SK-N-SH (cell line): ENCODE data around the gene ANKRD10. TPM values are rescaled to one million over a fixed set of nuclear protein-coding genes. Genes with fewer than 3 reads are reported as not detected.

ENCODE experiments used
- CTCF ChIA-PET: fragments of 300-600, 350-600 bp; formaldehyde crosslinking; extraction: SDS; loops from one replicate; lab custom pipeline; 2021; lab: Yijun Ruan, JAX
- POLR2A ChIA-PET: fragments of 350-600 bp; sonication (Branson Sonifier 250); formaldehyde crosslinking; extraction: SDS; loops from one replicate; lab custom pipeline; 2020; ENCODE audit warnings: antibody characterized with exemption, inconsistent platforms; lab: Yijun Ruan, JAX
- DNase-seq: peaks from one replicate; pipeline ENCODE4 v3.0.0; 2012
- H2AFZ ChIP-seq: fragments of 200-600 bp; sonication (generic); 2 replicates; pipeline ENCODE4 v1.8.1; 2016; ENCODE audit warnings: antibody characterized with exemption, mild to moderate bottlenecking, low read depth
- H3F3A ChIP-seq: fragments of 200-600 bp; sonication (generic); replicated peaks from 2 replicates; pipeline ENCODE3; 2016; ENCODE audit warnings: antibody characterized with exemption, mild to moderate bottlenecking; ENCODE audit not compliant: insufficient read depth
- H3K27ac ChIP-seq, 2 experiments: fragments of 200-500 bp in 1 of 2; fragments of 200-600 bp in 1 of 2; sonication (Bioruptor generic) in 1 of 2; sonication (generic), shearing (Covaris generic) in 1 of 2; 2 replicates each; pipeline versions ENCODE4 v1.5.1 to v1.6.1; 2014 to 2016; ENCODE audit warnings: low read depth in 2 of 2, inconsistent platforms in 1 of 2, low read length in 1 of 2, mild to moderate bottlenecking in 1 of 2, mixed read lengths in 1 of 2
- H3K27me3 ChIP-seq: fragments of 200-600 bp; sonication (generic), shearing (Covaris generic); 2 replicates; pipeline ENCODE4 v1.6.1; 2016; ENCODE audit warnings: mixed run types; ENCODE audit not compliant: insufficient read depth
- H3K36me3 ChIP-seq, 2 experiments: fragments of 200-500 bp in 1 of 2; fragments of 200-600 bp in 1 of 2; sonication (Bioruptor generic) in 1 of 2; sonication (generic) in 1 of 2; replicated peaks in 1 of 2; 2 replicates each; pipeline versions ENCODE3 to v1.5.1; 2014 to 2016; ENCODE audit warnings: low read length in 1 of 2, mild to moderate bottlenecking in 1 of 2; ENCODE audit not compliant: insufficient read depth in 2 of 2, control insufficient read depth in 1 of 2
- H3K4me1 ChIP-seq, 2 experiments: fragments of 200-500 bp in 1 of 2; fragments of 200-600 bp in 1 of 2; sonication (Bioruptor generic) in 1 of 2; sonication (generic), shearing (Covaris generic) in 1 of 2; 2 replicates each; pipeline versions ENCODE4 v1.5.1 to v1.6.1; 2014 to 2016; ENCODE audit warnings: low read depth in 1 of 2, low read length in 1 of 2, mixed run types in 1 of 2; ENCODE audit not compliant: insufficient read depth in 2 of 2, control insufficient read depth in 1 of 2
- H3K4me2 ChIP-seq: fragments of 200-600 bp; sonication (generic), shearing (Covaris generic); 2 replicates; pipeline ENCODE4 v1.6.1; 2017; ENCODE audit warnings: mixed run types
- H3K4me3 ChIP-seq, 2 experiments: fragments of 200-500 bp in 1 of 2; fragments of 200-600 bp in 1 of 2; sonication (Bioruptor generic) in 1 of 2; sonication (generic), shearing (Covaris generic) in 1 of 2; 2 replicates each; pipeline versions ENCODE4 v1.5.1 to v1.8.1; 2014 to 2016; ENCODE audit warnings: low read depth in 2 of 2, inconsistent platforms in 1 of 2, low read length in 1 of 2, mild to moderate bottlenecking in 1 of 2, mixed read lengths in 1 of 2, moderate library complexity in 1 of 2
- H3K79me2 ChIP-seq: fragments of 200-600 bp; sonication (generic); 2 replicates; pipeline ENCODE4 v1.8.1; 2017; ENCODE audit warnings: mild to moderate bottlenecking; ENCODE audit not compliant: insufficient read depth
- H3K9ac ChIP-seq: fragments of 200-600 bp; sonication (generic); 2 replicates; pipeline ENCODE4 v1.6.1; 2017; ENCODE audit warnings: mixed run types
- H3K9me2 ChIP-seq: fragments of 200-600 bp; sonication (generic); 2 replicates; pipeline ENCODE4 v1.6.1; 2017; ENCODE audit warnings: mixed run types
- H3K9me3 ChIP-seq: fragments of 200-600 bp; sonication (generic); 2 replicates; pipeline ENCODE4 v1.6.1; 2017; ENCODE audit warnings: mixed run types, mild to moderate bottlenecking, moderate library complexity
- H4K20me1 ChIP-seq: fragments of 200-600 bp; sonication (generic); 2 replicates; pipeline ENCODE4 v1.6.1; 2017; ENCODE audit warnings: mild to moderate bottlenecking, mixed run types; ENCODE audit not compliant: insufficient read depth
- JUND ChIP-seq: IDR thresholded peaks from 2 replicates; pipeline ENCODE4 v1.4.0; 2012
- RCOR1 ChIP-seq: fragments of 150-350 bp; IDR thresholded peaks from 2 replicates; pipeline ENCODE4 v1.6.1; 2017; ENCODE audit warnings: antibody characterized with exemption, low read length
- RXRA ChIP-seq: IDR thresholded peaks from 2 replicates; pipeline ENCODE4 v1.4.0; 2012; ENCODE audit warnings: low read depth, mild to moderate bottlenecking, borderline replicate concordance
- SIN3A ChIP-seq: IDR thresholded peaks from 2 replicates; pipeline ENCODE4 v1.6.1; 2012; ENCODE audit warnings: low read depth, mild to moderate bottlenecking, low read length, moderate library complexity, borderline replicate concordance
- TAF1 ChIP-seq: IDR thresholded peaks from 2 replicates; pipeline ENCODE4 v1.6.1; 2012; ENCODE audit warnings: low read depth, mild to moderate bottlenecking, low read length, moderate library complexity, borderline replicate concordance
- WGBS: methylation state at CpG from one replicate; pipeline ENCODE4 v1.1.6; 2017; ENCODE audit warnings: low lambda C conversion rate; 5-methylcytosine and 5-hydroxymethylcytosine counted together
- polyA plus RNA-seq, 3 experiments: library from polyadenylated mRNA; depleted of rRNA; stranded (reverse); fragments of >200 nt; gene quantifications; 2 replicates each; pipeline ENCODE4 v1.2.3, GENCODE V29; 2012
- TF ChIP-seq, protein P1 (sequence below): IDR thresholded peaks from 2 replicates; pipeline ENCODE4 v1.6.1; 2012; ENCODE audit warnings: mild to moderate bottlenecking, low read depth, low read length, moderate library complexity
- TF ChIP-seq, protein P2 (sequence below): fragments of 150-350 bp; IDR thresholded peaks from 2 replicates; pipeline ENCODE4 v1.6.1; 2017; ENCODE audit warnings: antibody characterized with exemption, low read length, low read depth, borderline replicate concordance
- TF ChIP-seq, protein P3 (sequence below): IDR thresholded peaks from 2 replicates; pipeline ENCODE4 v1.4.0; 2012; ENCODE audit warnings: low read depth, borderline replicate concordance

ANKRD10 gene
- polyA plus RNA-seq, 1 of the 3 experiments (the other 2 are of a cell fraction), result 53.2 TPM

DNA sequence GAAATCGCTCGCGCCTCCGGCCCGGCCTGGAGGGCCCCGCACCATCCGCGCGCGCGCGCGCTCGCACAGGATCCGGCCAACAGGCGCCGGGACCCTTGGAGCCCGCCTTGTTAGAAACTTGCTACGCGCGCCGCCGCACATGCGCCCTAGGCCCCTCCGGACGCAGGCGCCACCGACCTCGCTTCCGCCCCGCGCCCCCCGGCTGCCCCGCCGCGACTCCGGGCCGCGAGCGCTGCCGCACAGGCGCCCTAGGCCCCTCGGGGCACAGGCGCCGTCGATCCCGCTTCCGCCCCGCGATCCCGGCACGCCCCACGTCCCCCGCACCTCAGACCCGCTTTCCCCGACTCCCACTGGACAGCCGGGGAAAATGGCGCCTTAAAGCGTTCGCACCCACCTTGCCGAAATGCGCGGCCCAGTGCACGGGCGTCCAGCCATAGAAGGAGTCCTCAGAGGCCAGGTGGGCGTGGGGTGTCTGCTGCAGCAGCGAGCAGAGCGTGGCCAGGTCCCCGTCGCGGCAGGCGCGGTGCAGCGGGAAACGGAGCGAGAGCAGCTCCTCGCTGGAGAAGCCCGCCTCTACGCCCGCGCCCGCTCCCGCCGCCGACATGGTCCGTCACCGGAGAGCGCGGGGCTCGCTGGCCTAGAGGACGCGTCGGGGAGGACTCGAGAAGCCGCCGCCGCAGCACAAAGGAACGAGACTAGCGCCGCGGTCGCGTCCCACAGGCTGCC, 375 bp downstream of the ANKRD10 start (continued):
- TF ChIP-seq, protein P1, sequence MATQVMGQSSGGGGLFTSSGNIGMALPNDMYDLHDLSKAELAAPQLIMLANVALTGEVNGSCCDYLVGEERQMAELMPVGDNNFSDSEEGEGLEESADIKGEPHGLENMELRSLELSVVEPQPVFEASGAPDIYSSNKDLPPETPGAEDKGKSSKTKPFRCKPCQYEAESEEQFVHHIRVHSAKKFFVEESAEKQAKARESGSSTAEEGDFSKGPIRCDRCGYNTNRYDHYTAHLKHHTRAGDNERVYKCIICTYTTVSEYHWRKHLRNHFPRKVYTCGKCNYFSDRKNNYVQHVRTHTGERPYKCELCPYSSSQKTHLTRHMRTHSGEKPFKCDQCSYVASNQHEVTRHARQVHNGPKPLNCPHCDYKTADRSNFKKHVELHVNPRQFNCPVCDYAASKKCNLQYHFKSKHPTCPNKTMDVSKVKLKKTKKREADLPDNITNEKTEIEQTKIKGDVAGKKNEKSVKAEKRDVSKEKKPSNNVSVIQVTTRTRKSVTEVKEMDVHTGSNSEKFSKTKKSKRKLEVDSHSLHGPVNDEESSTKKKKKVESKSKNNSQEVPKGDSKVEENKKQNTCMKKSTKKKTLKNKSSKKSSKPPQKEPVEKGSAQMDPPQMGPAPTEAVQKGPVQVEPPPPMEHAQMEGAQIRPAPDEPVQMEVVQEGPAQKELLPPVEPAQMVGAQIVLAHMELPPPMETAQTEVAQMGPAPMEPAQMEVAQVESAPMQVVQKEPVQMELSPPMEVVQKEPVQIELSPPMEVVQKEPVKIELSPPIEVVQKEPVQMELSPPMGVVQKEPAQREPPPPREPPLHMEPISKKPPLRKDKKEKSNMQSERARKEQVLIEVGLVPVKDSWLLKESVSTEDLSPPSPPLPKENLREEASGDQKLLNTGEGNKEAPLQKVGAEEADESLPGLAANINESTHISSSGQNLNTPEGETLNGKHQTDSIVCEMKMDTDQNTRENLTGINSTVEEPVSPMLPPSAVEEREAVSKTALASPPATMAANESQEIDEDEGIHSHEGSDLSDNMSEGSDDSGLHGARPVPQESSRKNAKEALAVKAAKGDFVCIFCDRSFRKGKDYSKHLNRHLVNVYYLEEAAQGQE, result no peak
- TF ChIP-seq RXRA, result no peak
- 0 out of 2 replicates have a peak, but pooled peaks have one; percentile 40 for TF ChIP-seq SIN3A
- no peak for TF ChIP-seq RCOR1
- TF ChIP-seq, protein P2, sequence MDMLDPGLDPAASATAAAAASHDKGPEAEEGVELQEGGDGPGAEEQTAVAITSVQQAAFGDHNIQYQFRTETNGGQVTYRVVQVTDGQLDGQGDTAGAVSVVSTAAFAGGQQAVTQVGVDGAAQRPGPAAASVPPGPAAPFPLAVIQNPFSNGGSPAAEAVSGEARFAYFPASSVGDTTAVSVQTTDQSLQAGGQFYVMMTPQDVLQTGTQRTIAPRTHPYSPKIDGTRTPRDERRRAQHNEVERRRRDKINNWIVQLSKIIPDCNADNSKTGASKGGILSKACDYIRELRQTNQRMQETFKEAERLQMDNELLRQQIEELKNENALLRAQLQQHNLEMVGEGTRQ, result no peak

DNA sequence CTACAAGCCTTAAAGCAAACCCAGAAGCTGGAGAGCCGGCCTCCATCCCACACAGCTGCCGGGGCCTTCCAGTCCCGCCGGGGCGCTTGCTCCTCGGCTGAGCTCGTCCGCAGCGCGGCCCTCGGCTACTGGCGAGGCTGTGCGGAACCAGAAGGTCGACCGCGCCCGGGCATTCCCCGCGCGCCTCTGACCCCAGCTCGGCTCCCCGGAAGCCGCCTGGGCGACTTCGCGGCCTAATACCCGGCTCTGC, 863 bp downstream of the ANKRD10 start:
- TF ChIP-seq TAF1, result 0 out of 2 replicates have a peak, but pooled peaks have one; percentile 4
- no peak for TF ChIP-seq JUND
- TF ChIP-seq, protein P2, result no peak
- TF ChIP-seq, protein P3, sequence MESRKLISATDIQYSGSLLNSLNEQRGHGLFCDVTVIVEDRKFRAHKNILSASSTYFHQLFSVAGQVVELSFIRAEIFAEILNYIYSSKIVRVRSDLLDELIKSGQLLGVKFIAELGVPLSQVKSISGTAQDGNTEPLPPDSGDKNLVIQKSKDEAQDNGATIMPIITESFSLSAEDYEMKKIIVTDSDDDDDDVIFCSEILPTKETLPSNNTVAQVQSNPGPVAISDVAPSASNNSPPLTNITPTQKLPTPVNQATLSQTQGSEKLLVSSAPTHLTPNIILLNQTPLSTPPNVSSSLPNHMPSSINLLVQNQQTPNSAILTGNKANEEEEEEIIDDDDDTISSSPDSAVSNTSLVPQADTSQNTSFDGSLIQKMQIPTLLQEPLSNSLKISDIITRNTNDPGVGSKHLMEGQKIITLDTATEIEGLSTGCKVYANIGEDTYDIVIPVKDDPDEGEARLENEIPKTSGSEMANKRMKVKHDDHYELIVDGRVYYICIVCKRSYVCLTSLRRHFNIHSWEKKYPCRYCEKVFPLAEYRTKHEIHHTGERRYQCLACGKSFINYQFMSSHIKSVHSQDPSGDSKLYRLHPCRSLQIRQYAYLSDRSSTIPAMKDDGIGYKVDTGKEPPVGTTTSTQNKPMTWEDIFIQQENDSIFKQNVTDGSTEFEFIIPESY, result no peak
- peak overlapping the region; percentile 95 for H3K4me2 ChIP-seq
- H4K20me1 ChIP-seq, result peaks cover 52% of the 10 kb centered on the region
- no peaks in the 10 kb centered on the region for H3K27me3 ChIP-seq
- H3K9ac ChIP-seq, result peak overlapping the region; percentile 99
- WGBS, result no CpG with 5 or more reads among the region's 27 CpGs
- H3F3A ChIP-seq, result peaks cover 10% of the 10 kb centered on the region
- peak overlapping the region; percentile 96 for H3K27ac ChIP-seq
- H3K4me3 ChIP-seq, result peak overlapping the region; percentile 90 to 99
- DNase-seq, result no peak
- H3K36me3 ChIP-seq, result peaks cover 17 to 18% of the 10 kb centered on the region in 2 experiments
- H3K9me2 ChIP-seq, result no peaks in the 10 kb centered on the region
- no peak overlapping the region for H2AFZ ChIP-seq
- H3K79me2 ChIP-seq, result peaks cover 51% of the 10 kb centered on the region
- CTCF ChIA-PET, result interaction anchor here (1.2 to 3.5 kb wide), 3 partner anchors 10 to 238 kb away, joined by 3 to 25 read pairs (median 8); no protein-coding TSS in a partner anchor
- H3K9me3 ChIP-seq, result no peaks in the 10 kb centered on the region
- POLR2A ChIA-PET, result interaction anchor here (0.7 to 1.5 kb wide), 2 partner anchors 38 to 208 kb away, joined by 3 to 4 read pairs; partner anchors contain the start of gene CARS2
- peaks cover 14 to 22% of the 10 kb centered on the region in 2 experiments; a peak in 3 of 4 replicates for H3K4me1 ChIP-seq
